MCF 10A (cell line): ENCODE data around the gene MEF2D. TPM values are rescaled to one million over a fixed set of nuclear protein-coding genes. Genes with fewer than 3 reads are reported as not detected.

Experiments
- BruUV-seq: library from RNA; stranded (reverse); fragments of 400-500 nt; replicated peaks from 2 replicates; lab custom pipeline; 2021; lab: Mats Ljungman, UMichigan
- CTCF ChIA-PET: fragments of 300-600 bp; sonication (Branson Sonifier 250); formaldehyde crosslinking; extraction: SDS; loops from one replicate; lab custom pipeline; 2021; ENCODE audit warnings: antibody characterized with exemption, inconsistent platforms; lab: Yijun Ruan, JAX
- POLR2A ChIA-PET: fragments of 300-600, 350-650 bp; sonication (Branson Sonifier 250); formaldehyde crosslinking; extraction: SDS; loops from one replicate; lab custom pipeline; 2020; ENCODE audit warnings: antibody characterized with exemption, inconsistent platforms; lab: Yijun Ruan, JAX
- DNase-seq: peaks from one replicate; pipeline ENCODE4 v3.0.0-alpha.2; 2018; ENCODE audit not compliant: unreplicated experiment
- H3K27ac Mint-ChIP-seq: one replicate; pipeline ENCODE4 v1.8.0; 2022; ENCODE audit warnings: mild to moderate bottlenecking, low read depth, mixed read lengths; ENCODE audit not compliant: unreplicated experiment
- H3K27me3 Mint-ChIP-seq: one replicate; pipeline ENCODE4 v1.8.0; 2022; ENCODE audit warnings: mixed read lengths; ENCODE audit not compliant: insufficient read depth, unreplicated experiment
- H3K36me3 Mint-ChIP-seq: one replicate; pipeline ENCODE4 v1.8.0; 2022; ENCODE audit warnings: mild to moderate bottlenecking, moderate library complexity, mixed read lengths; ENCODE audit not compliant: insufficient read depth, unreplicated experiment
- H3K4me1 Mint-ChIP-seq: one replicate; pipeline ENCODE4 v1.8.0; 2022; ENCODE audit warnings: mixed read lengths; ENCODE audit not compliant: insufficient read depth, unreplicated experiment
- H3K4me3 Mint-ChIP-seq: one replicate; pipeline ENCODE4 v1.8.0; 2022; ENCODE audit warnings: mild to moderate bottlenecking, moderate library complexity, mixed read lengths; ENCODE audit not compliant: unreplicated experiment
- H3K9me3 Mint-ChIP-seq: one replicate; pipeline ENCODE4 v1.8.0; 2022; ENCODE audit warnings: mixed read lengths; ENCODE audit not compliant: unreplicated experiment
- intact Hi-C: fragments of 100-400 bp; cut with micrococcal nuclease; formaldehyde crosslinking; loops from 2 replicates; pipeline ENCODE4 v1.14.1; 2022
- total RNA-seq: library from RNA; stranded (reverse); gene quantifications from 2 replicates; pipeline ENCODE4 v1.2.3, GENCODE V29; 2022
- TF ChIP-seq, protein P1 (sequence below): fragments of 200-600 bp; IDR thresholded peaks from one replicate; pipeline ENCODE4 v1.8.0; 2022; ENCODE audit warnings: antibody characterized with exemption, mild to moderate bottlenecking; ENCODE audit not compliant: unreplicated experiment

The MEF2D gene
- total RNA-seq, 1 experiment from 2014 or later: 113 TPM

DNA sequence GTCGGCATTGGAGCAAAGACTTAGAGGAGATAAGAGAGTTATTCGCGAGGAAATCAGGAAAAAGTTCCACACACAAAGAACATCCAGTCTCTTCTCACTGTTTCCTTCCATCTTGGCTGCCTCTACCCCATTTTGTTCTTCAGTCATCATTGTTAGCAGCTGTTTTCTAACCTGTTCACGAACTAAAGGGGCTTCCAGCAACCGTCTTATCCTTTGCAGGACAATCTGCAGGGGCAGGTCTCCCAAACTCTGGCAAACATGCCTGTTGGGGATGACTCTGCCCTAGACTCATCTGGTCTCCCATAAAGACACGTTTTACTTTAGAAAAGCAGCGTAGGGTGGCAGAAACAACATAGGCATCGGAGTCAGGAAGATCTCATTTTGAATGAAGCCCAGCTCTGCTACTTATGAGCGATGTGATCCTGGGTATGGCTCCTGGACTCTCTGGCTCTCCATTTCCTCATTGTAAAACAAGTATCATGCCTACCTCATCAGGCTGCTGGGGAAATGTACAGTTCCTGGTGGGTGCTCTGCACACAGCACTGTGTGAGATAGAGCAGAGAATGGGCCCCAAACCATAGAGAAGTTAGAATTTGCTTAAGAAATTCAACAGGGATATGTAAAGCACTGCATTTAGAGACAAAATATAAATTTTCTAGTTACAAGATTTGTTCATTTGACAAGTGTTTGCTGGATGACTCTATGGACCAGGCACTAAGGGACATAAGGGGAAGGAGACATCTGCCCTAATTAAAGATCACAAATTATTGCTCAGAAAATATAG, 59.7 kb downstream of the MEF2D start:
- ChIA-PET POLR2A (interaction anchor here (0.7 kb wide), 1 partner anchor 110 kb away, joined by 4 read pairs; no protein-coding TSS in a partner anchor), CTCF (interaction anchor here (0.7 to 5.2 kb wide), 7 partner anchors 10 to 80 kb away, joined by 3 to 119 read pairs (median 4); no protein-coding TSS in a partner anchor)
- Mint-ChIP-seq H3K36me3 (no peaks in the 10 kb centered on the region), H3K27me3 (peaks cover 65% of the 10 kb centered on the region), H3K4me1 (no peaks in the 10 kb centered on the region), H3K9me3 (no peaks in the 10 kb centered on the region), H3K27ac (no peak overlapping the region), H3K4me3 (no peak overlapping the region)
- TF ChIP-seq, protein P1, sequence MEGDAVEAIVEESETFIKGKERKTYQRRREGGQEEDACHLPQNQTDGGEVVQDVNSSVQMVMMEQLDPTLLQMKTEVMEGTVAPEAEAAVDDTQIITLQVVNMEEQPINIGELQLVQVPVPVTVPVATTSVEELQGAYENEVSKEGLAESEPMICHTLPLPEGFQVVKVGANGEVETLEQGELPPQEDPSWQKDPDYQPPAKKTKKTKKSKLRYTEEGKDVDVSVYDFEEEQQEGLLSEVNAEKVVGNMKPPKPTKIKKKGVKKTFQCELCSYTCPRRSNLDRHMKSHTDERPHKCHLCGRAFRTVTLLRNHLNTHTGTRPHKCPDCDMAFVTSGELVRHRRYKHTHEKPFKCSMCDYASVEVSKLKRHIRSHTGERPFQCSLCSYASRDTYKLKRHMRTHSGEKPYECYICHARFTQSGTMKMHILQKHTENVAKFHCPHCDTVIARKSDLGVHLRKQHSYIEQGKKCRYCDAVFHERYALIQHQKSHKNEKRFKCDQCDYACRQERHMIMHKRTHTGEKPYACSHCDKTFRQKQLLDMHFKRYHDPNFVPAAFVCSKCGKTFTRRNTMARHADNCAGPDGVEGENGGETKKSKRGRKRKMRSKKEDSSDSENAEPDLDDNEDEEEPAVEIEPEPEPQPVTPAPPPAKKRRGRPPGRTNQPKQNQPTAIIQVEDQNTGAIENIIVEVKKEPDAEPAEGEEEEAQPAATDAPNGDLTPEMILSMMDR: no peak
- intact Hi-C loops: no loop called here
- DNase-seq: no peak
- no TSS peak for BruUV-seq

DNA sequence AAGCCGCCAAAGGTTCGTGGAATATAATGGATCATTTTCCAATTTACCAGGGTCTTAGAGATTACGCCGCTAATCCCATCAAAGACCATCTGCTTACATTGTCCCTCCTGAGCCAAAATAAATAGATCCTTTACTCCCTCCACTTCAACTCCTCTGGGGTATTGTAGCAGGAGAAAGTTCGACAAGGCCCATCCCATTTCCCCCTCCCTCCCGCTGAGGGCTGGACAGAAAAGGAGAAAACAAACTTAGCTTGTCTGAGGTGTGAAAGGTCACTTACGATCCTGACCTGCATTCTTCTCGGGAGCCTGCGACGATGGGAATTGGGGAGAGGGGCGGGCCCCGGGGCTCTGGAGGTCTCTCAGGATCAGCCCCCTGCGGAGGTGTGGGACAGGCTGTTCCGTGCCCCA, 60.8 kb downstream of the MEF2D start:
- no TSS peak for BruUV-seq
- intact Hi-C loops: no loop called here
- Mint-ChIP-seq H3K4me3 (no peak overlapping the region), H3K4me1 (no peaks in the 10 kb centered on the region), H3K36me3 (no peaks in the 10 kb centered on the region), H3K27me3 (peaks cover 76% of the 10 kb centered on the region), H3K9me3 (no peaks in the 10 kb centered on the region), H3K27ac (no peak overlapping the region)
- POLR2A ChIA-PET: no interaction called here
- TF ChIP-seq, protein P1: no peak
- DNase-seq: no peak
- CTCF ChIA-PET: interaction anchor here (1.2 to 5.2 kb wide), 2 partner anchors 16 to 55 kb away, joined by 4 to 119 read pairs; no protein-coding TSS in a partner anchor

DNA sequence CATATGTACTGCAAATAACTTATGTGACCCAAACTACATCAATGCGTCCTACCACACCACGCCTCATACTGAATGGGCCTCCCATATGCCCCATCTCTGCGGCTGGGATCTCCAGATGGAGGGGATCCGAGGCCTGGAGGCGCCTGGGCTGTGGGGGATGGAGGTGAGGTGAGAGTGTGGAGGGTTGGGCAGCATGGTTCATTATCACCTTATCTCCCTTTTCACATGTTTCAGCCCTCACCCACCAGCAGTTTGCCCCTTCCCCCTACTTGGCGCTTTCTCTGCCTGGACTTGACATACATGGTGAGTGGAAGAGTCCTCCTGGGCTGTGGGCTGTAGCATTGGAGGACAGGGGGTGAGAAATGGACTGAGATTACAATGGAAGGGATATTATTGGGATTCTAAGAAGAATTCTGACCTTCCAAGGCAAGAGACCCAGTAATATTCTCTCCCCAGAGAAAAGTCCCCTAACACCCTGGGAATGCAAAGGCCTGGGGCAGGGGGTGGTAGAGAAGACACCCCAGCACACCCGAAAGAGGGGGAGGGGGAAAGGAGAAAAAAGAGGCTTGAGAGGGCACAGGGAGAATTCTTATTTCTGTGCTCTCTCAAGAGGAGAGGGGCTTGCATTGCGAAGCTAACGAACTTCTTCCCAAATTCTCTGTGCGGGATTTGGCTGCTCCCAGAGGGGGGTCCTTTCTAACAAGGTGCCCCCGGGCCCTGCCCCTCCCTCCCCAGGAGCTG, 61.4 kb downstream of the MEF2D start:
- intact Hi-C loops: no loop called here
- no peak for DNase-seq
- CTCF ChIA-PET: interaction anchor here (5.2 kb wide), 1 partner anchor 55 kb away, joined by 119 read pairs; no protein-coding TSS in a partner anchor
- H3K27me3 Mint-ChIP-seq: peaks cover 82% of the 10 kb centered on the region
- no peak overlapping the region for H3K4me3 Mint-ChIP-seq
- H3K36me3 Mint-ChIP-seq: no peaks in the 10 kb centered on the region
- TF ChIP-seq, protein P1: no peak
- no peak overlapping the region for H3K27ac Mint-ChIP-seq
- POLR2A ChIA-PET: no interaction called here
- no TSS peak for BruUV-seq
- H3K4me1 Mint-ChIP-seq: no peaks in the 10 kb centered on the region
- no peaks in the 10 kb centered on the region for H3K9me3 Mint-ChIP-seq
